Trophoblast cell (in vitro differentiated cells and primary cell): Measurements from ENCODE around the gene CHRNA10.

Source experiments
- DNase-seq, 2 donors: peaks; one replicate each; pipeline ENCODE4 v3.0.0-alpha.2; 2016
- H2AFZ ChIP-seq: 2 replicates; pipeline ENCODE4 v1.6.1; 2013; ENCODE audit warnings: low read length, moderate library complexity, mild to moderate bottlenecking; ENCODE audit not compliant: insufficient read depth, poor library complexity
- H2AK5ac ChIP-seq: 2 replicates; pipeline ENCODE4 v1.6.1; 2013; ENCODE audit warnings: mild to moderate bottlenecking, low read length
- H2BK120ac ChIP-seq: 2 replicates; pipeline ENCODE4 v1.6.1; 2013; ENCODE audit warnings: low read length, mild to moderate bottlenecking, moderate library complexity; ENCODE audit not compliant: insufficient read depth, poor library complexity
- H2BK12ac ChIP-seq: 2 replicates; pipeline ENCODE4 v1.6.1; 2013; ENCODE audit warnings: mild to moderate bottlenecking, low read length, moderate library complexity
- H2BK5ac ChIP-seq: 2 replicates; pipeline ENCODE4 v1.6.1; 2013; ENCODE audit warnings: low read length, low read depth, moderate library complexity, mild to moderate bottlenecking; ENCODE audit not compliant: poor library complexity
- H3K14ac ChIP-seq: 2 replicates; pipeline ENCODE4 v1.6.1; 2013; ENCODE audit warnings: mild to moderate bottlenecking, low read length
- H3K18ac ChIP-seq: 2 replicates; pipeline ENCODE4 v1.6.1; 2013; ENCODE audit warnings: mild to moderate bottlenecking, low read length
- H3K23ac ChIP-seq: 2 replicates; pipeline ENCODE4 v1.6.1; 2013; ENCODE audit warnings: low read length
- H3K27ac ChIP-seq: 2 replicates; pipeline ENCODE4 v1.5.1; 2013; ENCODE audit warnings: low read depth, mild to moderate bottlenecking, inconsistent platforms, low read length, moderate library complexity
- H3K27me3 ChIP-seq: 2 replicates; pipeline ENCODE4 v1.6.1; 2013; ENCODE audit warnings: inconsistent platforms, mild to moderate bottlenecking, low read length, moderate library complexity; ENCODE audit not compliant: insufficient read depth
- H3K36me3 ChIP-seq, 2 experiments: 1 replicate in 1 of 2; 2 replicates in 1 of 2; pipeline ENCODE4 v1.6.1; 2013; ENCODE audit warnings: low read length in 2 of 2, mild to moderate bottlenecking in 2 of 2, moderate library complexity in 1 of 2; ENCODE audit not compliant: insufficient read depth in 2 of 2, control insufficient read depth in 1 of 2
- H3K4ac ChIP-seq: 2 replicates; pipeline ENCODE4 v1.6.1; 2013; ENCODE audit warnings: low read depth, mild to moderate bottlenecking, low read length, moderate library complexity
- H3K4me1 ChIP-seq, 2 experiments: 1 replicate in 1 of 2; 2 replicates in 1 of 2; pipeline ENCODE4 v1.6.1; 2013; ENCODE audit warnings: low read length in 2 of 2, mild to moderate bottlenecking in 2 of 2, moderate library complexity in 1 of 2; ENCODE audit not compliant: insufficient read depth in 2 of 2, control insufficient read depth in 1 of 2
- H3K4me2 ChIP-seq: 2 replicates; pipeline ENCODE4 v1.6.1; 2013; ENCODE audit warnings: inconsistent platforms, mild to moderate bottlenecking, low read length, moderate library complexity
- H3K4me3 ChIP-seq: 2 replicates; pipeline ENCODE4 v1.5.1; 2013; ENCODE audit warnings: mild to moderate bottlenecking, low read depth, low read length, inconsistent platforms
- H3K79me1 ChIP-seq: one replicate; pipeline ENCODE4 v1.6.1; 2013; ENCODE audit warnings: low read length
- H3K79me2 ChIP-seq: 2 replicates; pipeline ENCODE4 v1.6.1; 2013; ENCODE audit warnings: low read length, mild to moderate bottlenecking; ENCODE audit not compliant: control insufficient read depth, insufficient read depth, poor library complexity
- H3K9ac ChIP-seq: 2 replicates; pipeline ENCODE4 v1.6.1; 2013; ENCODE audit warnings: mild to moderate bottlenecking, low read length
- H3K9me3 ChIP-seq: 2 replicates; pipeline ENCODE4 v1.6.1; 2013; ENCODE audit warnings: low read depth, mild to moderate bottlenecking, control low read depth, inconsistent platforms, low read length; ENCODE audit not compliant: insufficient read depth
- H4K12ac ChIP-seq: 2 replicates; pipeline ENCODE4 v1.6.1; 2013; ENCODE audit warnings: low read depth, mild to moderate bottlenecking, low read length, moderate library complexity
- H4K8ac ChIP-seq: 2 replicates; pipeline ENCODE4 v1.6.1; 2013; ENCODE audit warnings: low read depth, mild to moderate bottlenecking, low read length, moderate library complexity
- H4K91ac ChIP-seq: one replicate; pipeline ENCODE4 v1.6.1; 2013; ENCODE audit warnings: low read depth, mild to moderate bottlenecking, low read length, moderate library complexity
- WGBS: extraction: QIAGEN DNeasy Blood & Tissue Kit; methylation state at CpG from one replicate; pipeline ENCODE4 v1.1.7; 2013; ENCODE audit warnings: missing lambda C conversion rate; ENCODE audit not compliant: insufficient read length, insufficient coverage; ENCODE audit errors: extremely low coverage; 5-methylcytosine and 5-hydroxymethylcytosine counted together

Gene CHRNA10

GRCh38 chr11:3641191-3641590 is 30.0 kb downstream of the CHRNA10 start:
- no peak overlapping the region for H4K91ac ChIP-seq
- H2AFZ ChIP-seq = no peak overlapping the region
- no CpG with 5 or more reads among the region's 8 CpGs for WGBS
- no peak for DNase-seq
- no peak overlapping the region for H3K9ac ChIP-seq
- H2BK5ac ChIP-seq = no peak overlapping the region
- H2BK12ac ChIP-seq = no peak overlapping the region
- peaks cover 5% of the 10 kb centered on the region for H3K79me1 ChIP-seq
- no peaks in the 10 kb centered on the region for H3K27me3 ChIP-seq
- H3K4ac ChIP-seq = no peak overlapping the region
- no peak overlapping the region for H3K14ac ChIP-seq
- H3K23ac ChIP-seq = no peak overlapping the region
- H3K79me2 ChIP-seq = peaks cover 3% of the 10 kb centered on the region
- no peak overlapping the region for H3K4me2 ChIP-seq
- H3K4me1 ChIP-seq = peaks cover 12% of the 10 kb centered on the region in 2 experiments
- no peak overlapping the region for H2BK120ac ChIP-seq
- H3K4me3 ChIP-seq = no peak overlapping the region
- no peaks in the 10 kb centered on the region for H3K36me3 ChIP-seq
- H4K12ac ChIP-seq = no peak overlapping the region
- H4K8ac ChIP-seq = no peak overlapping the region
- H3K18ac ChIP-seq = no peak overlapping the region
- H2AK5ac ChIP-seq = no peak overlapping the region
- no peak overlapping the region for H3K27ac ChIP-seq
- H3K9me3 ChIP-seq = peaks cover 10% of the 10 kb centered on the region

- peaks cover 5% of the 10 kb centered on the region for H3K79me1 ChIP-seq
- no peak overlapping the region for H2BK120ac ChIP-seq
- no peak overlapping the region for H4K91ac ChIP-seq
- H3K9me3 ChIP-seq = peaks cover 5% of the 10 kb centered on the region
- H3K4me2 ChIP-seq = no peak overlapping the region
- no peak overlapping the region for H4K8ac ChIP-seq
- DNase-seq = no peak
- no peak overlapping the region for H2AFZ ChIP-seq
- no peak overlapping the region for H3K14ac ChIP-seq
- H3K23ac ChIP-seq = no peak overlapping the region
- H3K4me3 ChIP-seq = no peak overlapping the region
- peaks cover 3% of the 10 kb centered on the region for H3K79me2 ChIP-seq
- no peaks in the 10 kb centered on the region for H3K27me3 ChIP-seq
- no peak overlapping the region for H2BK5ac ChIP-seq
- WGBS = no CpG with 5 or more reads among the region's 14 CpGs
- H3K27ac ChIP-seq = no peak overlapping the region
- no peak overlapping the region for H3K18ac ChIP-seq
- no peak overlapping the region for H3K9ac ChIP-seq
- no peak overlapping the region for H3K4ac ChIP-seq
- H4K12ac ChIP-seq = no peak overlapping the region
- H3K4me1 ChIP-seq = peaks cover 12% of the 10 kb centered on the region in 2 experiments
- no peak overlapping the region for H2AK5ac ChIP-seq
- no peaks in the 10 kb centered on the region for H3K36me3 ChIP-seq
- H2BK12ac ChIP-seq = no peak overlapping the region
Measured at GRCh38 chr11:3639841-3640240, 31.3 kb downstream of the CHRNA10 start.

GRCh38 chr11:3638513-3638912 is 32.7 kb downstream of the CHRNA10 start:
- WGBS = no CpG with 5 or more reads among the region's 5 CpGs

GRCh38 chr11:3637201-3637600 is 34.0 kb downstream of the CHRNA10 start:
- H4K91ac ChIP-seq = no peak overlapping the region
- H2BK5ac ChIP-seq = no peak overlapping the region
- H3K4ac ChIP-seq = no peak overlapping the region
- H4K8ac ChIP-seq = no peak overlapping the region
- H3K4me3 ChIP-seq = no peak overlapping the region
- no peak overlapping the region for H2BK12ac ChIP-seq
- no peak for DNase-seq
- H2AK5ac ChIP-seq = no peak overlapping the region
- H3K27me3 ChIP-seq = no peaks in the 10 kb centered on the region
- no peak overlapping the region for H3K23ac ChIP-seq
- H3K4me2 ChIP-seq = no peak overlapping the region
- no peak overlapping the region for H3K14ac ChIP-seq
- no peak overlapping the region for H3K9ac ChIP-seq
- H3K36me3 ChIP-seq = no peaks in the 10 kb centered on the region
- no peak overlapping the region for H3K18ac ChIP-seq
- H3K79me2 ChIP-seq = no peaks in the 10 kb centered on the region
- peaks cover 1% of the 10 kb centered on the region in 2 experiments for H3K4me1 ChIP-seq
- H3K79me1 ChIP-seq = peaks cover 1% of the 10 kb centered on the region
- no peak overlapping the region for H2AFZ ChIP-seq
- no peak overlapping the region for H2BK120ac ChIP-seq
- H3K27ac ChIP-seq = no peak overlapping the region
- H4K12ac ChIP-seq = no peak overlapping the region
- no peaks in the 10 kb centered on the region for H3K9me3 ChIP-seq
- no CpG with 5 or more reads among the region's 13 CpGs for WGBS

More at GRCh38 chr11:3638513-3638912, 32.7 kb downstream of the CHRNA10 start:
- H3K4me1 ChIP-seq = peaks cover 12% of the 10 kb centered on the region in 2 experiments
- no peak overlapping the region for H4K12ac ChIP-seq
- DNase-seq = no peak
- no peak overlapping the region for H3K23ac ChIP-seq
- no peak overlapping the region for H3K14ac ChIP-seq
- H2BK12ac ChIP-seq = no peak overlapping the region
- peaks cover 3% of the 10 kb centered on the region for H3K79me2 ChIP-seq
- H2AK5ac ChIP-seq = no peak overlapping the region
- H3K79me1 ChIP-seq = peaks cover 5% of the 10 kb centered on the region
- no peak overlapping the region for H3K18ac ChIP-seq
- no peaks in the 10 kb centered on the region for H3K27me3 ChIP-seq
- H3K4ac ChIP-seq = no peak overlapping the region
- no peak overlapping the region for H4K8ac ChIP-seq
- H3K36me3 ChIP-seq = no peaks in the 10 kb centered on the region
- H2BK120ac ChIP-seq = no peak overlapping the region
- H3K4me2 ChIP-seq = no peak overlapping the region
- H3K9me3 ChIP-seq = no peaks in the 10 kb centered on the region
- no peak overlapping the region for H2AFZ ChIP-seq
- H3K4me3 ChIP-seq = no peak overlapping the region
- no peak overlapping the region for H2BK5ac ChIP-seq
- H3K9ac ChIP-seq = no peak overlapping the region
- H3K27ac ChIP-seq = no peak overlapping the region
- no peak overlapping the region for H4K91ac ChIP-seq
